ENCODE data around the gene NOTUM. TPM values are rescaled to one million over a fixed set of nuclear protein-coding genes. Genes with fewer than 3 reads are reported as not detected.

NOTUM gene
- total RNA-seq, 4 donors from 2014 or later = 0.83 TPM; not detected in 3

- intact Hi-C loops (cut with DNase I) = no loop called here
- Histone ChIP-seq H3K27me3 (peaks cover 0 to 2% (median 0%) of the 10 kb centered on the region in 4 donors), H3K9me3 (peaks cover 0 to under 1% (median 0%) of the 10 kb centered on the region in 4 donors), H3K4me1 (peaks cover 11 to 26% (median 22%) of the 10 kb centered on the region in 4 donors), H3K36me3 (peaks cover 0 to 34% (median 22%) of the 10 kb centered on the region in 4 donors), H3K27ac (replicated peaks in 1 of 4) (peak overlapping the region in 1 of 4 donors; percentile 96), H3K4me3 (peak overlapping the region; percentile 78 to 94 (median 88))
- 86% methylated on average over 23 of the region's 27 CpGs for WGBS
- no peak for DNase-seq (ENCODE audit: extremely low spot score)
- TF ChIP-seq EP300 (IDR thresholded peaks at IDR 0.05) (no peak), CTCF (IDR thresholded peaks at IDR 0.05) (no peak), POLR2A (IDR thresholded peaks at IDR 0.05; ENCODE audit: low read depth) (no peak), POLR2AphosphoS5 (IDR thresholded peaks at IDR 0.05) (no peak)
Observed at GRCh38 chr17:81978524-81979298, 17.7 kb upstream of the NOTUM start.

- H3K27me3 ChIP-seq = peaks cover 0 to 6% (median 0%) of the 10 kb centered on the region in 4 donors
- TF ChIP-seq POLR2A (IDR thresholded peaks at IDR 0.05; ENCODE audit: low read depth) (peak; percentile 49), POLR2AphosphoS5 (IDR thresholded peaks at IDR 0.05) (peak; percentile 71 to 87), EP300 (IDR thresholded peaks at IDR 0.05) (no peak)
Observed at GRCh38 chr17:81977211-81977808, 16.3 kb upstream of the NOTUM start, which contains the start of gene ASPSCR1. TSS of gene ASPSCR1 (plus strand) at chr17:81977629. CDS start at chr17:81977647, 18 bp downstream.

GRCh38 chr17:81976332-81977210 is 15.6 kb upstream of the NOTUM start:
- TF ChIP-seq POLR2A (IDR thresholded peaks at IDR 0.05; ENCODE audit: low read depth) (no peak), EP300 (IDR thresholded peaks at IDR 0.05) (no peak), POLR2AphosphoS5 (IDR thresholded peaks at IDR 0.05) (no peak), CTCF (IDR thresholded peaks at IDR 0.05) (no peak)
- DNase-seq (ENCODE audit: extremely low spot score) = no peak
- 23% methylated on average over 17 of the region's 30 CpGs for WGBS
- Histone ChIP-seq H3K27ac (replicated peaks in 1 of 4) (peak overlapping the region; percentile 90 to 96 (median 93)), H3K36me3 (peaks cover 0 to 18% (median 14%) of the 10 kb centered on the region in 4 donors), H3K9me3 (peaks cover 0 to 4% (median 0%) of the 10 kb centered on the region in 4 donors), H3K4me3 (peak overlapping the region; percentile 78 to 94 (median 88)), H3K27me3 (peaks cover 0 to 6% (median 0%) of the 10 kb centered on the region in 4 donors), H3K4me1 (peaks cover 11 to 26% (median 22%) of the 10 kb centered on the region in 4 donors)
- intact Hi-C loops (cut with DNase I) = no loop called here

More at GRCh38 chr17:81977211-81977808, 16.3 kb upstream of the NOTUM start, which contains the start of gene ASPSCR1:
- Histone ChIP-seq H3K4me1 (peaks cover 11 to 26% (median 22%) of the 10 kb centered on the region in 4 donors), H3K9me3 (peaks cover 0 to 4% (median 0%) of the 10 kb centered on the region in 4 donors), H3K36me3 (peaks cover 0 to 20% (median 15%) of the 10 kb centered on the region in 4 donors), H3K27ac (replicated peaks in 1 of 4) (peak within 1 kb of the TSS; percentile 90 to 96 (median 93)), H3K4me3 (peak within 1 kb of the TSS; percentile 78 to 94 (median 88))
- DNase-seq (ENCODE audit: extremely low spot score) = peak; percentile 96
- intact Hi-C loops (cut with DNase I) = no loop called here
- under 1% methylated on average over 17 of the region's 76 CpGs for WGBS

- H3K36me3 ChIP-seq = no peaks in the 10 kb centered on the region
- peaks cover 0 to 19% (median 0%) of the 10 kb centered on the region in 4 donors for H3K27me3 ChIP-seq
- no peak for DNase-seq (ENCODE audit: extremely low spot score)
- H3K27ac ChIP-seq (replicated peaks in 1 of 4) = no peak overlapping the region
- H3K4me1 ChIP-seq = peaks cover 7 to 21% (median 17%) of the 10 kb centered on the region in 4 donors
- H3K4me3 ChIP-seq = no peak overlapping the region
- intact Hi-C loops (cut with DNase I) = no loop called here
- H3K9me3 ChIP-seq = peaks cover 0 to 4% (median 0%) of the 10 kb centered on the region in 4 donors
- no peak for TF ChIP-seq CTCF (IDR thresholded peaks at IDR 0.05)
- no peak for TF ChIP-seq EP300 (IDR thresholded peaks at IDR 0.05)
- no peak for TF ChIP-seq POLR2AphosphoS5 (IDR thresholded peaks at IDR 0.05)
- TF ChIP-seq POLR2A (IDR thresholded peaks at IDR 0.05; ENCODE audit: low read depth) = no peak
Observed at GRCh38 chr17:81973432-81973831, 12.4 kb upstream of the NOTUM start.

Measured in esophagus muscularis mucosa (tissue), 4 donors.